Breast epithelium (tissue), 4 donors: ENCODE data around the gene GADD45G. TPM values are rescaled to one million over a fixed set of nuclear protein-coding genes. Genes with fewer than 3 reads are reported as not detected.

Experiments
- DNase-seq, 2 donors: peaks; one replicate each; pipeline ENCODE4 v3.0.0-alpha.2; 2019; ENCODE audit warnings: low spot score in 2 of 2
- H3K27ac ChIP-seq, 2 donors: fragments of 200-600 bp; sonication (generic) in 1 of 2; one replicate each; pipeline ENCODE4 v1.5.1; 2016 to 2019; ENCODE audit warnings: mild to moderate bottlenecking in 1 of 2
- H3K27me3 ChIP-seq, 2 donors: fragments of 200-600 bp; sonication (generic) in 1 of 2; one replicate each; pipeline versions ENCODE4 v1.5.1 to v1.6.0; 2017 to 2019; ENCODE audit warnings: control low read depth in 1 of 2, mild to moderate bottlenecking in 1 of 2
- H3K36me3 ChIP-seq: fragments of 200-600 bp; one replicate; pipeline ENCODE4 v1.5.1; 2019
- H3K4me1 ChIP-seq, 2 donors: fragments of 200-600 bp; sonication (generic); one replicate each; pipeline ENCODE4 v1.5.1; 2016 to 2019; ENCODE audit warnings: control low read depth in 1 of 2
- H3K4me3 ChIP-seq, 3 donors: fragments of 200-600 bp; sonication (generic); 1 replicate in 2 of 3; 2 replicates in 1 of 3; pipeline ENCODE4 v1.5.1; 2016 to 2019; ENCODE audit warnings: mild to moderate bottlenecking in 3 of 3, moderate library complexity in 2 of 3
- H3K9me3 ChIP-seq, 2 donors: fragments of 200-600 bp; sonication (generic) in 1 of 2; one replicate each; pipeline ENCODE4 v1.5.1; 2016 to 2019; ENCODE audit warnings: control low read depth in 1 of 2
- CTCF ChIP-seq, 3 donors: fragments of 450-650 bp; IDR thresholded peaks; one replicate each; pipeline ENCODE4 v1.5.1; 2016 to 2017; ENCODE audit warnings: antibody characterized with exemption in 3 of 3, mild to moderate bottlenecking in 3 of 3, moderate library complexity in 3 of 3
- POLR2A ChIP-seq: fragments of 450-650 bp; IDR thresholded peaks from one replicate; pipeline ENCODE4 v1.6.1; 2016; ENCODE audit warnings: antibody characterized with exemption, mild to moderate bottlenecking, moderate library complexity
- POLR2AphosphoS5 ChIP-seq, 3 donors: sonication (generic); formaldehyde crosslinking; IDR thresholded peaks; one replicate each; pipeline ENCODE4 v1.6.1; 2017; ENCODE audit warnings: antibody characterized with exemption in 3 of 3
- intact Hi-C: fragments of 100-400 bp; cut with DNase I; formaldehyde crosslinking; loops from one replicate; pipeline ENCODE4 v1.15.1; 2023; ENCODE audit warnings: low total_unique reads
- total RNA-seq, 3 donors: library from RNA; depleted of rRNA; stranded (reverse); fragments of >200 nt; gene quantifications; one replicate each; pipeline ENCODE4 v1.1.0, GENCODE V29; 2016

GADD45G gene
- total RNA-seq, 3 donors from 2014 or later: 13.0 to 24.3 (median 15.8) TPM

- no peak overlapping the region for H3K4me3 ChIP-seq
- H3K4me1 ChIP-seq: no peaks in the 10 kb centered on the region
- H3K9me3 ChIP-seq: no peaks in the 10 kb centered on the region
- no peak for DNase-seq
- H3K27ac ChIP-seq: no peak overlapping the region
- TF ChIP-seq CTCF (IDR thresholded peaks at IDR 0.05) (no peak), POLR2AphosphoS5 (IDR thresholded peaks at IDR 0.05) (no peak), POLR2A (no peak)
- intact Hi-C loops: no loop called here
- no peaks in the 10 kb centered on the region for H3K27me3 ChIP-seq
- H3K36me3 ChIP-seq: no peaks in the 10 kb centered on the region
Observed at GRCh38 chr9:89631384-89631783, 26.6 kb downstream of the GADD45G start.

GRCh38 chr9:89632192-89632733, 27.5 kb downstream of the GADD45G start:
- H3K4me1 ChIP-seq: no peaks in the 10 kb centered on the region
- intact Hi-C loops: no loop called here
- no peak for DNase-seq

GRCh38 chr9:89632736-89633135, 27.9 kb downstream of the GADD45G start:
- H3K27ac ChIP-seq: no peak overlapping the region
- no peaks in the 10 kb centered on the region for H3K27me3 ChIP-seq
- H3K4me3 ChIP-seq: no peak overlapping the region
- no peaks in the 10 kb centered on the region for H3K36me3 ChIP-seq
- no peaks in the 10 kb centered on the region for H3K9me3 ChIP-seq
- TF ChIP-seq CTCF (IDR thresholded peaks at IDR 0.05): no peak
- TF ChIP-seq POLR2A: no peak
- no peak for TF ChIP-seq POLR2AphosphoS5 (IDR thresholded peaks at IDR 0.05)
- intact Hi-C loops: no loop called here
- no peak for DNase-seq
- no peaks in the 10 kb centered on the region for H3K4me1 ChIP-seq

More at GRCh38 chr9:89632192-89632733, 27.5 kb downstream of the GADD45G start:
- H3K9me3 ChIP-seq: no peaks in the 10 kb centered on the region
- H3K27ac ChIP-seq: no peak overlapping the region
- no peaks in the 10 kb centered on the region for H3K36me3 ChIP-seq
- TF ChIP-seq POLR2AphosphoS5 (IDR thresholded peaks at IDR 0.05) (no peak), POLR2A (no peak), CTCF (IDR thresholded peaks at IDR 0.05) (no peak)
- H3K27me3 ChIP-seq: no peaks in the 10 kb centered on the region
- H3K4me3 ChIP-seq: no peak overlapping the region

GRCh38 chr9:89633404-89633803, 28.6 kb downstream of the GADD45G start:
- H3K27me3 ChIP-seq: no peaks in the 10 kb centered on the region
- intact Hi-C loops: no loop called here
- DNase-seq: peak in 1 of 2 donors; percentile 49
- H3K36me3 ChIP-seq: no peaks in the 10 kb centered on the region
- no peak overlapping the region for H3K27ac ChIP-seq
- H3K4me1 ChIP-seq: no peaks in the 10 kb centered on the region
- no peak overlapping the region for H3K4me3 ChIP-seq
- no peaks in the 10 kb centered on the region for H3K9me3 ChIP-seq
- TF ChIP-seq POLR2AphosphoS5 (IDR thresholded peaks at IDR 0.05) (no peak), CTCF (IDR thresholded peaks at IDR 0.05) (no peak), POLR2A (no peak)

- Histone ChIP-seq H3K27ac (no peak overlapping the region), H3K27me3 (no peaks in the 10 kb centered on the region), H3K4me3 (no peak overlapping the region), H3K9me3 (no peaks in the 10 kb centered on the region), H3K36me3 (no peaks in the 10 kb centered on the region), H3K4me1 (no peaks in the 10 kb centered on the region)
- no peak for TF ChIP-seq POLR2A
- no peak for TF ChIP-seq POLR2AphosphoS5 (IDR thresholded peaks at IDR 0.05)
- no peak for TF ChIP-seq CTCF (IDR thresholded peaks at IDR 0.05)
- intact Hi-C loops: no loop called here
- no peak for DNase-seq
Observed at GRCh38 chr9:89633920-89634319, 29.1 kb downstream of the GADD45G start.
